Lower leg skin (tissue), 3 donors: Measurements from ENCODE around the gene SEC61B.

Experiments
- POLR2A ChIP-seq, 2 donors: fragments of 450-650 bp; IDR thresholded peaks; one replicate each; pipeline ENCODE4 v1.6.1; 2016 to 2017; ENCODE audit warnings: antibody characterized with exemption in 2 of 2, mild to moderate bottlenecking in 1 of 2, moderate library complexity in 1 of 2
- TF ChIP-seq, protein P1 (sequence below), 3 donors: fragments of 450-650 bp; IDR thresholded peaks; one replicate each; pipeline ENCODE4 v1.5.1; 2016; ENCODE audit warnings: antibody characterized with exemption in 3 of 3, mild to moderate bottlenecking in 3 of 3, moderate library complexity in 2 of 3

DNA sequence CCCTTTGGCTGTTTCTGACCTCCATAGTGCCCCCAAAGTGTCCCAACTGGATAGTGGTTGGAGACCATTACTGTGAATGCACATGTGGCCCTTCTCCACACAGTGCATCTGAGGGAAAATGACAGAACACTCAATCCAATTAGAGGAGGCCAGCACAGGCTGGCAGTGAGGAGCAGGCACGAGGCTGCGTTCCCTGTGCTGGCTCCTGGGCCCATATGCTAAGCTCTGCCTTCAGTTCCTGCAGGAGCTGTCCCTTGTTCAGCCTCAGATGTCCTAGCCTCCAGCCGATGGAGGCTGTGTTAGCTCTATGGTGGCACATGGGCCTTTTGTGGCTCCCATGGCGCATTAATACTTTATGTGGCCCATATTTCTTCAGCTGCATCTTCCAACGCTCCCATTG lies 36.1 kb upstream of the SEC61B start:
- TF ChIP-seq, protein P1, sequence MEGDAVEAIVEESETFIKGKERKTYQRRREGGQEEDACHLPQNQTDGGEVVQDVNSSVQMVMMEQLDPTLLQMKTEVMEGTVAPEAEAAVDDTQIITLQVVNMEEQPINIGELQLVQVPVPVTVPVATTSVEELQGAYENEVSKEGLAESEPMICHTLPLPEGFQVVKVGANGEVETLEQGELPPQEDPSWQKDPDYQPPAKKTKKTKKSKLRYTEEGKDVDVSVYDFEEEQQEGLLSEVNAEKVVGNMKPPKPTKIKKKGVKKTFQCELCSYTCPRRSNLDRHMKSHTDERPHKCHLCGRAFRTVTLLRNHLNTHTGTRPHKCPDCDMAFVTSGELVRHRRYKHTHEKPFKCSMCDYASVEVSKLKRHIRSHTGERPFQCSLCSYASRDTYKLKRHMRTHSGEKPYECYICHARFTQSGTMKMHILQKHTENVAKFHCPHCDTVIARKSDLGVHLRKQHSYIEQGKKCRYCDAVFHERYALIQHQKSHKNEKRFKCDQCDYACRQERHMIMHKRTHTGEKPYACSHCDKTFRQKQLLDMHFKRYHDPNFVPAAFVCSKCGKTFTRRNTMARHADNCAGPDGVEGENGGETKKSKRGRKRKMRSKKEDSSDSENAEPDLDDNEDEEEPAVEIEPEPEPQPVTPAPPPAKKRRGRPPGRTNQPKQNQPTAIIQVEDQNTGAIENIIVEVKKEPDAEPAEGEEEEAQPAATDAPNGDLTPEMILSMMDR (IDR thresholded peaks at IDR 0.05): no peak
- TF ChIP-seq POLR2A (IDR thresholded peaks at IDR 0.05): no peak
